ENCODE data around the gene GCNT4.

The GCNT4 gene

DNA sequence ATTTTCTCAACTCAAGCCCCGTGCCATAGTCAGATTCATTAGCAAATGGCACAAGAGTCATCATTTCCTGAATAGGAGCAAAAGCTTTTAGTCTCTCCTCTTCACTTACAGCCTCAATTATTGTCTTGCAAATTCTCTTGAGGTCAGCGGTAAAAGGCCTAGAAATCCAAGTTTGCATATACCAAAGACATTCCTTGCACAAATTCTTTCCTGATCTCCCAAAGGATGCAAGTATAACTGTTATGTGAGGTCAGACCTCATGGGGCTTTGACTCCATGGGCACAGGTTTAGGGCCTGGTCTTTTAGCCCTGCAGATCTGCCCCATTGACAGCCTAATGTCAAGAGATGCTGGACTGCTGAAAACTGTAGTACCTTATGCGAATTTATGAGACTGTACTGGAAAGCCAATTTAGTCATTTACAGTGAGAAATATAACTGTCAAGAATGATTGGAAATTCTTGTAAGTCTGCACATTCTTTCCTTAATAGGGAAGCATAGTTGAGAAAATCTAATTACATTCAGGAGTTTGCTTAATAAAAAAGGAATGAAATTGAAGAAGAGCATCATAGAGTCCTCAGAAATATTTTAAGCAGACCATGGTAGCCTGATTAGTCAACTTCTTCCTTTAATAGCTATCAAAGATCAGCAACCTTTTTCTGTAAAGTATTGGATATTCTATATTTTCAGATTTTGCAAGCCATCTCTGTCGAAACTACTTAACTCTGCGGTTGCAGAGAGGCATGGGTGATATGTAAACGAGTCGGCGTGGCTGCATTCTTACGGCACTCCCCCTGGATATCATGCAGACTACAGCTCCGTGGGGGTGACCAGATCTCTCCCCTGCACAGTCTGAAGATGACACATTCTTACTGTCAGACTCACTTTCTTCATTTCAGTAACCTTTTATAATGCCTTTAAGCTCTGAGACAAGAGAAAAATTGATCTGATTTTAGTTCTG is 45.2 kb downstream of the GCNT4 start:
- no peaks in the 10 kb centered on the region for H3K36me3 ChIP-seq (replicated peaks; ENCODE audit: insufficient read depth, low read length)
- H3K4me2 ChIP-seq (ENCODE audit: low read depth, low read length), result no peak overlapping the region
- TF ChIP-seq EZH2phosphoT487 (IDR thresholded peaks at IDR 0.05; ENCODE audit: low read length), result no peak
- no peak for TF ChIP-seq EZH2 (optimal IDR thresholded peaks at IDR 0.05; ENCODE audit: low read depth, low read length)
- TF ChIP-seq, protein P1, sequence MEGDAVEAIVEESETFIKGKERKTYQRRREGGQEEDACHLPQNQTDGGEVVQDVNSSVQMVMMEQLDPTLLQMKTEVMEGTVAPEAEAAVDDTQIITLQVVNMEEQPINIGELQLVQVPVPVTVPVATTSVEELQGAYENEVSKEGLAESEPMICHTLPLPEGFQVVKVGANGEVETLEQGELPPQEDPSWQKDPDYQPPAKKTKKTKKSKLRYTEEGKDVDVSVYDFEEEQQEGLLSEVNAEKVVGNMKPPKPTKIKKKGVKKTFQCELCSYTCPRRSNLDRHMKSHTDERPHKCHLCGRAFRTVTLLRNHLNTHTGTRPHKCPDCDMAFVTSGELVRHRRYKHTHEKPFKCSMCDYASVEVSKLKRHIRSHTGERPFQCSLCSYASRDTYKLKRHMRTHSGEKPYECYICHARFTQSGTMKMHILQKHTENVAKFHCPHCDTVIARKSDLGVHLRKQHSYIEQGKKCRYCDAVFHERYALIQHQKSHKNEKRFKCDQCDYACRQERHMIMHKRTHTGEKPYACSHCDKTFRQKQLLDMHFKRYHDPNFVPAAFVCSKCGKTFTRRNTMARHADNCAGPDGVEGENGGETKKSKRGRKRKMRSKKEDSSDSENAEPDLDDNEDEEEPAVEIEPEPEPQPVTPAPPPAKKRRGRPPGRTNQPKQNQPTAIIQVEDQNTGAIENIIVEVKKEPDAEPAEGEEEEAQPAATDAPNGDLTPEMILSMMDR (IDR thresholded peaks at IDR 0.05; ENCODE audit: low read length), result no peak
- H2AFZ ChIP-seq (ENCODE audit: low read length), result no peak overlapping the region
- no peaks in the 10 kb centered on the region for H4K20me1 ChIP-seq (ENCODE audit: insufficient read depth, low read length)
- H3F3A ChIP-seq (ENCODE audit: insufficient read depth, low read length), result no peaks in the 10 kb centered on the region
- no peaks in the 10 kb centered on the region for H3K27me3 ChIP-seq (replicated peaks; ENCODE audit: insufficient read depth, low read length)
- no peaks in the 10 kb centered on the region for H3K9me2 ChIP-seq (replicated peaks; ENCODE audit: insufficient read depth, low read length)
- no peaks in the 10 kb centered on the region for H3K9me3 ChIP-seq (replicated peaks; ENCODE audit: insufficient read depth, low read length)
- H3K79me2 ChIP-seq (ENCODE audit: low read length), result no peaks in the 10 kb centered on the region
- no peak overlapping the region for H3K9ac ChIP-seq (ENCODE audit: low read length)
- H3K4me3 ChIP-seq (ENCODE audit: low read length), result no peak overlapping the region
- no peaks in the 10 kb centered on the region for H3K4me1 ChIP-seq (ENCODE audit: low read length)
- DNase-seq, result no peak
- no peak overlapping the region for H3K27ac ChIP-seq (ENCODE audit: low read length)

DNA sequence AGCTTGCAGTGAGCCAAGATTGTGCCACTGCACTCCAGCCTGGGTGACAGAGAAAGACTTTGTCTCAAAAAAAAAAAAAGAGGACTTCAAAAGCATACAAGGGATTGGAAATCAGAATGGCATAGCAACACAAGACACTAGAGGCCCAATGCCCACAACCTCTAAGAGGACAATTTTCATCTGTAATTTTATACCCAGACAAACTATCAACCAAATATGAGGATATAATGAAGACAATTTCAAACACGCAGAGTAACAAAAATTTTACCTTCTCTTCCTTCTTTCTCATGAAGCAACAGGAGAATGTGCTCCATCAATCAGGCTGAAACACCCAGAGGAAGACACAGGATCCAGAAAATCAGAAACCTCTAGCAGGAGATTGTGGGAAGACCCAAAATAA is 46.8 kb downstream of the GCNT4 start:
- Histone ChIP-seq H3K27ac (ENCODE audit: low read length) (no peak overlapping the region), H2AFZ (ENCODE audit: low read length) (no peak overlapping the region), H4K20me1 (ENCODE audit: insufficient read depth, low read length) (no peaks in the 10 kb centered on the region), H3K36me3 (replicated peaks; ENCODE audit: insufficient read depth, low read length) (no peaks in the 10 kb centered on the region), H3K27me3 (replicated peaks; ENCODE audit: insufficient read depth, low read length) (no peaks in the 10 kb centered on the region), H3K9me2 (replicated peaks; ENCODE audit: insufficient read depth, low read length) (no peaks in the 10 kb centered on the region), H3K9me3 (replicated peaks; ENCODE audit: insufficient read depth, low read length) (no peaks in the 10 kb centered on the region), H3K79me2 (ENCODE audit: low read length) (no peaks in the 10 kb centered on the region), H3K4me3 (ENCODE audit: low read length) (no peak overlapping the region), H3K4me2 (ENCODE audit: low read depth, low read length) (no peak overlapping the region), H3F3A (ENCODE audit: insufficient read depth, low read length) (no peaks in the 10 kb centered on the region), H3K9ac (ENCODE audit: low read length) (no peak overlapping the region), H3K4me1 (ENCODE audit: low read length) (no peaks in the 10 kb centered on the region)
- no peak for DNase-seq
- TF ChIP-seq EZH2 (optimal IDR thresholded peaks at IDR 0.05; ENCODE audit: low read depth, low read length) (no peak), EZH2phosphoT487 (IDR thresholded peaks at IDR 0.05; ENCODE audit: low read length) (no peak)
- TF ChIP-seq, protein P1 (IDR thresholded peaks at IDR 0.05; ENCODE audit: low read length), result no peak

Measured in MM.1S (cell line).